GM19452 (cell line): Measurements from ENCODE around the gene ZNF385C.
A peak's percentile ranks its signal among the peaks of the same experiment; 100 is the strongest.
"Not testable (repeated sequence)": the region's sequence is repeated elsewhere in the genome, so short reads cannot be mapped to it uniquely, and the experiment has no call there.

Source experiments
- ATAC-seq: cut with Tn5 transposase; IDR thresholded peaks from one replicate; pipeline ENCODE4 v1.9.1; 2021; ENCODE audit not compliant: unreplicated experiment

Gene ZNF385C, protein sequence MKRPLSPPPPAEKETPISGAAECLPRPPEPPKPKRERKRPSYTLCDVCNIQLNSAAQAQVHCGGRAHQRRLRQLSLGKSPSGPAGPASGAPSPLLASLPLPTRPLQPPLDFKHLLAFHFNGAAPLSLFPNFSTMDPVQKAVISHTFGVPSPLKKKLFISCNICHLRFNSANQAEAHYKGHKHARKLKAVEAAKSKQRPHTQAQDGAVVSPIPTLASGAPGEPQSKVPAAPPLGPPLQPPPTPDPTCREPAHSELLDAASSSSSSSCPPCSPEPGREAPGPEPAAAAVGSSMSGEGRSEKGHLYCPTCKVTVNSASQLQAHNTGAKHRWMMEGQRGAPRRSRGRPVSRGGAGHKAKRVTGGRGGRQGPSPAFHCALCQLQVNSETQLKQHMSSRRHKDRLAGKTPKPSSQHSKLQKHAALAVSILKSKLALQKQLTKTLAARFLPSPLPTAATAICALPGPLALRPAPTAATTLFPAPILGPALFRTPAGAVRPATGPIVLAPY

DNA sequence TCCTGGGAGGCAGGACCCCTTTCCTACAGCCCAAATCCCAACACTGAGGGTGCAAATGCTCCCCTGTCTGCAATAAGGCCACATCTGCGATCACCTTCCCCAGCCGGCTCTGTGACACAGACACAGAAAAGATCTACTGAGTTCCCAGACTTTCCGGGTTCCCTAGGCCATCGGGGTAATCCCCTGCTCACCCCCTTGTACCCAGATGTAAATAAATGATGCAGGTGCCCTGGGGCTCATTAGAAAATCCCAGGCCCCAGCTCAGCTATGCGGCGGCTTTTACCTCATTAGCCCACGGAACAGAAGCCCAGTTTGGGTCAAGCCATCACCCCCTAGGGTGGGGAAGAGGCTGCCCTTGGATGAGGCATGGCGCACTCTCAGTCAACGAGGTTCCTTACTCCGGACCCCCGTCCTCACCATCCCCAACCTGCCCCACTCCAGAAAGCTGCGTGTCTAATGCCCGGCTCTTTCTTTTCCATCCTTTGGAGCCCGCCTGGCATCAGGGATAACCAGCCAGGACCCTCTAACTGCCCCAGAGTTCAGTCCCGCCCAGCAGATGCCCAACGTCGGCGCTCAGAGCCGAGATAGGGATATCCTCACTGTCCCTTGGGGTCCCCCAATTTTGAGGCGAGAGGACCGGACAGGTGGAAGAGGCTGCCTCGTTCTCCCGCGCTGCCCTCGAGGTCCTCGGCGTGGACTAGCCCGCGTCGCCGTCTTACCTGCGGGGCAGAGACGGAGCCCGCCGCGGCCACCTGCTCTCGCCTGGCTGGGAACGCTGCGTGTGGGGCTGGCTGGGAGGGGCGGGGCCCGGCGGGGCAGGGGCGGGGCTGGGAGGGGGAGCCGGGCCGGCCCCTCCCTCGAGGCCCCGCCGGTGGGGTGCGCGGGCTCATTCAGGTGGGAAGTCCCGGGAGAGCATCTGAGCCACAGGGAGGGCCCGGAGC lies at the start of gene ZNF385C:
Gene ZNF385C, minus strand, starts transcription at position 783 of the 941 bp plus-strand sequence. CDS start 35,417 bp downstream, outside the sequence.
- no peak for ATAC-seq

DNA sequence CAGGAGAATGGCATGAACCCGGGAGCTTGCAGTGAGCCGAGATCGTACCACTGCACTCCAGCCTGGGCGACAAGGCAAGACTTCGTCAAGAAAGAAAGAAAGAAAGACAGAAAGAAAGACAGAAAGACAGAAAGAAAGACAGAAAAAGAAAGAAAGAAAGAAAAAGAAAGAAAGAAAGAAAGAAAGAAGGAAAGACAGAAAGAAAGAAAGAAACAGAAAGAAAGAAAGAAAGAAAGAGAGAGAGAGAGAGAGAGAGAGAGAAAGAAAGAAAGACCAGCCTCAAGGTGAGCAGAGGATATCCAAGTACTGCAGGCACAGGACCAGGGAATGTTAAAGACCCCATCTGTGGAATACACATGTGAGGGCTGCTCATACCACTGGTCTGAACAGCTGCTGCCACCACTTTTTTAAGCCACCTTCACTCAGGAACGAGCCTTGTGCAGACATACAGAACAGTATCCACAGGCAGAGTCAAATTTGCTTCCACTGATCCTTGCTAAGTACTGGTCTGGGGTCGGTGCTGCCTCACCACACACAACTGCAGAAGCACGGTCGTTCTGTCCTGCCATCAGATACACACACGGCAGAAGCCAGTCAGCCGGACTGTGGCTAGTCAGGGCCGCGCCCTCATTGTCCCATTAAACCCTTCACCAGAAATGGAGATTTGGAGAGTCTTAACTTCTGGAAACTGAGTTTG lies 48.8 kb upstream of the ZNF385C start:
- ATAC-seq = no peak

DNA sequence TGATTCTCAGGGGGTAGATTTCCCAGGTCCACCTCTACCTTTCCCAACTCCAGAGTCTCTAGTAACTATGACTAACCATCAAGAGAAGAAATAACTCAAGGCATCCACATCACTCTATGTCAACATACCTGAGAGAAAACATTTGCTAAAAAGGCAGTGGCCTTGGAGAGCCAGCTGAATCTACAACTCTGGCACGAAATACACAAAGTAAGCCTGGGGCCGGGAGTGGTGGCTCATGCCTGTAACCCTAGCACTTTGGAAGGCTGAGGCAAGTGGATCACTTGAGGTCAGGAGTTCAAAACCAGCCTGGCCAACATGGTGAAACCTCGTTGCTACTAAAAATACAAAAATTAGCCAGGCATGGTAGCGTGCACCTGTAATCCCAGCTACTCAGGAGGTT lies 44.9 kb upstream of the ZNF385C start:
- not testable (repeated sequence) for ATAC-seq

DNA sequence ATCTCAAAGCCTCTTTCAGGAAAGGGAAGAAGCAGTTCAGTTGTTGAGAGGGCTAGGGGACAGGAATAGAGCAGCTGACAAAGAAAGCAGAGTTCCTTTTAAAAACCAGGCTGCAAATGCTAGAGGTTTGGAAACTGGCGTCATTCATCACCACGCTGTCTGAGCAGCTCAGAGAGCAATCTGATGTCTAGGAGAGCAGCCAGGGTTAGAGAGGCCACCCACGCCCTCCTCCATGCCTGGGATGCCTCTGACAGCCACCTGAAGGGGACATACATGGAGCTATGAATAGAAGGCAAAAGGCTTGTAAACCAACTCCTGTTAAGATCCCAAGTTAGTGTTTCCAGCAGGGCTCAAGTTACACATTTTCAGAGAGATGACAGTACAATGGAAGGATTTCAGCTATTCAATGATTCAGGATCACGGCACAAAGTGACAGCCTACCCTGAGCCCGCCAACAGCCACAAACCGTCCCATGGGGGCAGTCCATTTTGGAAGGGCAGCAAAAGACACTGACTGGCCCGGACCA lies 44.2 kb upstream of the ZNF385C start:
- ATAC-seq = no peak

DNA sequence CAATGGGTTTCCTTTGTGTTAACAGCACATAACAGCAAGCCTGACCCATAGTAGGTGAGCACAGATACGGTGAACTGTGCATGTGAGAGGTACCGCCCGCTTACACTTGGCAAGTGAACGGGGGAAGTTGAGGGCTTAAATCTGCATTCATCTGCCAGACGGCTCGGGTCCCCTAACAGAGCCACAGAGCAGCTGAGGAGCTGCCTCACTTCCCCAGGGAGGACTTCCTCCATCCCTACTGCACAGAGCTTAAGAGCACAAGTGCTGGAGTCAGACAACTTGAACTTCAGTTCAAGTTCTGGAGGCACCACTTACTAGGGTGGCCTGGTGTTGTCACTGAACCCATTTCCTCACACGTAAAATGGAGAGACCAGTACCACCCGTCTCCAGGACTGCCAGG lies 43.1 kb upstream of the ZNF385C start:
- no peak for ATAC-seq

DNA sequence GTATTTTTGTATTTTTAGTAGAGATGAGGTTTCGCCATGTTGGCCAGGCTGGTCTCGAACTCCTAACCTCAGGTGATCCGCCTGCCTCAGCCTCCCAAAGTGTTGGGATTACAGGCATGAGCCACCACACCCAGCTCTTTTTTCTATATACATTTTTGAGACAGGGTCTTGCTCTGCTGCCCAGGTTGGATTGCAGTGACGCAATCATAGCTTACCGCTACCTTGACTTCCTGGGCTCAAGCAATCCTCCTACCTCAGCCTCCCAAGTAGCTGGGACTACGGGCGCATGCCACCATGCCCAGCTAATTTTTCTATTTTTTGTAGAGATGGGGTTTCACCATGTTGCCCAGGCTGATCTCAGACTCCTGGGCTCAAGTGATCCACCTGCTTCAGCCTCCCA lies 42.4 kb upstream of the ZNF385C start:
- not testable (repeated sequence) for ATAC-seq

DNA sequence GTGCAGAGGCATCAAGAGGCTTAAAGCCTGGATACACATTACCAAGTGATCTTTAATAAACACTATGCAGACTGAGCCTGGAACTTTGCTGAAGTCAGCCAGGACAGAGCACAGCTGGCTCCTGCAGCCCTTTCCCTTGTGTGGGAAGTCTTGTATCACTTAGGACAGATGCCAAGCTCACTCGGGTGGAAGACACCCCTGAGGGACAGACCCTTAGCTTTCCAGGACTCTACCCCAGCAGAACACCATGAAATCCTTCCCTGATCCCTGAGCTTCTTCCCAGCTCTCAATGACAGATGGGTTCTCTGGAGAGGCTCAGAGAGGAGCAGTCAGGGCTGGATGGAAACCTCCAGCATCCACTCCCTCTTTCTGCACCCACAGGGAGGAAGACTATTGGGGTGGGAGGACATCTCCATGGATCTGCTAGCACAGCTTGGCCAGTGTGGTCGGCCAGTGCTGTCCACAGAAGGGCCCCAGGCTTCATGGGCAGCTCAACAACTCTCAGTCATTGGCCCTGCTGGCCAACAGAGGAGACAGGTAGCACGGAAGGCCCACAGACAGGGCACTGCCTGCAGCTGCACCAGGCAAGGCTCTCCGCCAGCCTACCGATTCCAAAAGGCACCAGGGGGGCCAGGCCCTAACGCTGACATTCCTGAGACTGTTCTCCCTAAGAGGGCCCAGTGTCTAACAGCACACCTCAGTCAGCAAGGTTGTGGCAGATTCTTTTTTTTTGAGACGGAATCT lies 40.6 kb upstream of the ZNF385C start:
- ATAC-seq = no peak

DNA sequence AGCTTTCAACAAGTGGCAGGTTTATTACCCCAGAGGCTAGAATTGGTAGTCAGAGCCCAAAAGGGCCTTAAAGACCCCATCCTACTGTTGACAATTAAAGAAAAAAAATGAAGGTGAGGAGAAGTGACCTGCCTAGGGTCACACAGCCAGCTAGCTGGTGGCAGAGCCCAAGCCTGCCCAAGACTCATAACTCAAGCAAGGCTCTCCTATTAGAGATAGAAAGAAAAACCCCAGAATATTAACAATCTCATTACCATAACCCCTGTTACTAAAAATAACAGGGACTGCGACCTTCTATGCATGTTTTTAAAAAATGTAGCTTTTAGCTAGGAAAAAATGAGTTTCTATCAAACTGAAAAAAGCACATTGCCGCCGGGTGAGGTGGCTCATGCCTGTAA lies 38.4 kb upstream of the ZNF385C start:
- no peak for ATAC-seq

DNA sequence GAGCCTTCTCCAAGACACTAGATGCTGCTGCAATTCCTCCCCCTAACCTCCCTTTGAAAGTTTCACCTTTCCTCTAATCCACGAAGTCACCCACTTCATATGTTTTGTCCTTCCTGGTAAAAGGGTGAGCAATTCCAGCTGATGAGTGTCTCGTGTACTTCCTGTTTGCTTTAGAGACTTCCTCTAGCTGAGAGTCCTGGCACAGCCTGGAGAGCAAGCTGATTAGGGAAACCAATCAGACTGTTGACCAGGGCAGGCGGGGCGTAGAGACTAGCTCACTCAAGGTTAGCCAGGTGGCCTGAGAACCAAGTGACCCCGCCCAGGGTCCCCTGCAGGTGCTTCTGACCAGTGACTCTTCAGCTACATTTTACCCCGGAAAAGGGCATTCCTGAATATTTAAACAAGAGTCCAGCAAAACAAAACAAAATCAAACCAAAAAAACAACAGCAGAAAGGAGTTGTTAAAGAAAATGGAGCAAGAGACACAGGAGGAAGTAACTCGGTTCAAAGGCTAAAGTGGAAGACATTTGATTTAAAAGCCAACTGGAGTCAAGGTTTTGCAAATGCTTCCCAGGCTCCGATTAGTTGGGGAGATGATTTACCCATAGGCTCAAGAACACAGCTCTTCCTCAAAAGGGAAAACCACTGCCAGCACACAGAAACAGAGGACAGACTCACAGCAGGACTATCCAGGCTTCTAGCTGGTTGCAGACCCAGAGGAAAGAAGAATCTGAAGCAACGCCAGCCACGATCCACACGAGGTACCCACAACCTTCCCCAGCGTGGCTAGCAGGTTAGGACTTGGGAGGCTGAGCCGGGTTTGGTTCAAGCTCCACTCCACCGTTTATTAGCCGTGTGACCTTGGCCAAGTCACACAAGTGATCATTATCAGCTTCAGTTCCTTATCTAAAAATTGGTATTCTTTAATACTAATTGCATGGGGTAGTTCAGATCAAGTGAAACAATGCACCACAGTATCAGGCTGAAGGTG lies 37.7 kb upstream of the ZNF385C start:
- no peak for ATAC-seq

DNA sequence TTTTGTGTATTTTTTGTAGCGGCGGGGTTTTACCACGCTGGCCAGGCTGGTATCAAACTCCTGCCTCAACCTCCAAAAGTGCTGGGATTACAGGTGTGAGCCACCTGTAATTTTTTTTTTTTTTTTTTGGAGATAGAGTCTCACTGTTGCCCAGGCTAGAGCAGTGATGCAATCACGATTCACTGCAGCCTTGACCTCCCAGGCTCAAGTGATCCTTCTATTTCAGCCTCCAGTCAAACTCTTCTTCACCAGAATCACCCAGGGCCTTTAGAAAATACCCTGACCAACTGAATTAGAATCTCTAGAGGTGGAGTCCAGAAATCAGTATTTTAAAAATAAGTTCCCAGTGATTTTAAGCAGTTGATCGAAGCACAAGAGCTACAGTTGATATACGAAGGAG lies 36.9 kb upstream of the ZNF385C start:
- no peak for ATAC-seq

DNA sequence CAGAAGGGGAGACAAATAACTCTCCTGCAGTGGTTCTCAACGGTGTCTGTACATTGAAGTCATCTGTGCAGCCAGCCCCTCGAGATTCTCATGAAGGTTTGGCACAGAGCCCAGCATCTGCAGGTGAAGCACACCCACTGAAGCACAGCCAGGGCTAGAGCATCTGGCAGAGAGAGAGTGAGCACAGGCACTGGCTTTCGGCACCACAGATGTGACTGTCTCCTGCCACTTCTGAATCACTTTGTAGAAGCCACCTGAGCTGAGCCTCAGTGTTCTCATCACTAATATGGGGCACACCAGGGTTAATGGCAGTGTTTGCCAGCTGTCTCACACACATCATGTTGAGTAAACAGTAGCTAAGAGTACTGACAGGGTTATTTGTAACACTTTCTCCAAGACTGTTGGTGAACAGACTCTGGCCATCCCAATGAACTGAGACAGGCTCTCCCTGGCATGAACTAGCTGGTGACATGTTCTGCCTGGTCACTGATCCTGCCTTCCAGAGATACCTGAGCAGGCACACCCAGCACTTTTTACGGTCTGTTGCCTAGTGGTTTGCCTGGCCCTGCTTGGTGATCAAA lies 35.3 kb upstream of the ZNF385C start:
- peak; percentile 68 for ATAC-seq

DNA sequence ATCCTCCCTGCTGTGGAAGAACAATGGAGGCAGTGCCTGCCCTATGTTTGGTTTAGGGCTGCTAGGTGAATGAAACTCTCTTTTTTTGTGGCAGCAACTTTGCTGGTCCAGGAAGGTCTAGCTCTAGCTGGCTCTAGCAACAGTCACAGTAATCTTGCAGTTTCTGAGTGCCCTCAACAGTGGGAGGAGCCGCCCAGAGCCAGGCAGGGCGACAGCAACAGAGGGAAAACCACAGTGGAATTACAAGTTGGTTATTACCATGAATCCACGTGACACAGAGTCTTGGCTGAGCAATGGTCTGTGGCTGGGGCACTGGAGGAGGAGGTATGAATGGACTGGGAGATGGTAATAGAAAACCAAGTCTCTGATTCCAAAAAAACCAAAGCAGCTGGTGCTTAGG lies 34.7 kb upstream of the ZNF385C start:
- peak; percentile 13 for ATAC-seq

DNA sequence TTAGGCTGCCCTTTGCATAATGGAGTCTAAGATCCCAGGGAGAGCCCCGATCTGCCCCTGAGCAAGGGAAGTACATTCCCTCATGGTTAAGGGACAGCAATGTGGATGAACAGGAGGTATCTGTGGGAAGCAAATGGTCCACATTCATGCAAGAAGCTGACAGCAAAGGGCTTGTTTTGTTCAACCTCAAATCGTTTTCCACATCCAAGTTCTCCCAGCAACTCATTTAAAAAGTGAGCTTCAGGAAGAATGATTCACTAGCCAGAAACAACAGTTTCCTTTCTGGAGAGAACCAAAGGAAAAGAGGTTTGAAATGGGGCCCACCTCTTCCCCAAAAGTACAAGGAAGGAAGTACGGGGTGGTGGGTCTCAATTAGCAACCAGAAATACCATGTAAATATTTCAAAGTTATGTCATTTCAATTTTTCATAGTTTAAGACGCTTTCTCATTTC lies 33.7 kb upstream of the ZNF385C start:
- no peak for ATAC-seq

DNA sequence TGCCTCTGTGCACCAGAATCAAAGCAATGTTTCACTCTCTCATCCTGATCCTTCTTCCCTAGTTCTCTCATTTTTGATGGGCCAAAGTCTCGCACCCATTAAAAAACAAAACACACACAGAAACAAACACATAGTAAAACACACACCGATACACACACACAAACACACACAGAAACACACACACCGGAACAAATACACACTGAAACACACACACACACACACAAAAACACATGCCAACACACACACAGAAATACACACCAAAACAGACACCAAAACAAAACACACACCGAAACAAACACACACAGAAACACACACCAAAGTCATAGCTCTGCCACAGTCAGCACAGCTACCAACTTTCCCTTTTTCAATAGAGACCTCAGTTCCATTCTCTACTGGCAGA lies 33.0 kb upstream of the ZNF385C start:
- ATAC-seq = no peak

DNA sequence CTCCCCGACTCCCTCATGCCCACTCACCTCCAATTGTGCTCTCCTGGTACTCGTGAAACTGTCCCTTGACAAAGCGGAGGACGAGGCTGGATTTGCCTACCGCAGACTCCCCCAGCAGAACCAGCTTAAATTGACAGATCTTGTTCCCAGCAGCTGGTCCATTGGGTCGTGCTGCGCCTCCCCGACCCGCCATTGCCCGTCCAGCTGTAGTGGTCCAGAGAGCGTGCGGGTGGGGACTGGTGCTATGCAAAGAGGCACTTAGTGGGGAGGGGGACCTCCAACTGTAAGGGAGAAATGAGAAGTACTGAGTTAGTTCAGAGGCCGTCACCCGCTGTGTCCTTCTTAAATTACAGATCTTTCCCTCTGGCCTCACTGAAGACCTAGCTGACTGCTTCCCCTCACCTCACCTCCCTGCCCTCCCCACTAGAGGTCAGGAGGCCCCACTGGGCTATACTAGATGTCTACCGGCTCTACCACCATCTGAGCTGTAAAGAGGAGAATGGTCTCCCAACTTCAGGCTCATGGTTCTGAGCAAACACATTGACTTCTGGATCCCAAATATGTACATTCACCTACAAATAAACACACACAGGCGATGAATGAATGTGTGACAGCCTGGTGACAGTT lies 32.1 kb upstream of the ZNF385C start:
- ATAC-seq = no peak

DNA sequence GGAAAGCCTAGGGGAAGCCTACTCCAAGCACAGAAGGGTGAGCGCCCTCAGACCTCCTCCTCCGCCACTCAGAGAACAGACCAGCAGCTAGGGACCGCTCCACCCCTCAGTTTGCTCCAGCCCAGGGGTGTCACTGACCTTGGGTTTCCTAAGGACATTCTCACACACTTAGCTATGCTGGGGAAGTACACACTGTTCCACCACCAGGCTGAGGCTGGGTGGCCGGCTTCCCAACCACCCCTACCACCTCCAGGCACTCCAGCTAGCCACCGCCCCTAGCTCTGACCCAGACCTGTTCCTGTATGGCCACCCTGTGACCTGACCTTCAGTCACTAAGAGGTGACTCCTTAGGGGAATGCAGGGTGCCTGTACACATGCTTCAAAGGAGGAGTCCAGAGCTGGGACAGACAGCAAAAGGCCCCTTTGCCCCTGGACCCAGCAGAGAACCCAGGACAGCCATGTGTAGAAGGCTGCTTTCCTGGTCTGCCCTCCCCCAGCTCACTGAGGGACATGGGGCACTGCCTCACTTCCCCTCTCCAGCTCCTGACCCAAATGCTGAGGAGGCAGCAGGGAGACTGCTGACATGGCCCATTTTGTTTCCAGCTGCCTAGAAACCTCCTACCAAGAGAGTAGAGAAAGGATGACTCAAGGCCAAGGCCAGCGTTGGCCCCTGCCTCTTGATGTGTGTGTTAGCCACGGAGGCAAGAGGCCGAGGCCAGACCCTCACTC lies 31.0 kb upstream of the ZNF385C start:
- ATAC-seq = no peak

DNA sequence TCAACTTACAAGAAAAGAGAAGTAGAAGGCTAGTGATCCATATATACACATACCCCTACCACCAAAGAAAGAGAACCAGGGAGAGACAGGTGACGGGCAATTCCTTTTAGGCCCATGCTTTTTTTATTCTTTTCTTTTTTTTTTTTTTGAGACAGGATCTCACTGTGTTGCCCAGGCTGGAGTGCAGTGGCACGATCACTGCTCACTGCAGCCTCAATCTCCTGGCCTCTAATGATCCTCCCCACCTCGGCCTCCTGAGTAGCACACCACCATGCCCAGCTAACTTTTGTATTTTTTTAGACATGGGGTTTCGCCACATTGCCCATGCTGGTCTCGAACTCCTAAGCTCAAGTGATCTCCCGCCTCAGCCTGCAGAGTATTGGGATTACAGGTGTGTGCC lies 29.1 kb upstream of the ZNF385C start:
- no peak for ATAC-seq
